IMR-90 (cell line): ENCODE measurements around the gene PRDM10. TPM values are rescaled to one million over a fixed set of nuclear protein-coding genes. Genes with fewer than 3 reads are reported as not detected.

ENCODE experiments used
- ATAC-seq: fragments of 200-7000 bp; cut with Tn5 transposase; 2 replicates; pipeline ENCODE4 v1.9.1; 2020; ENCODE audit warnings: low read depth, mild to moderate bottlenecking, moderate library complexity
- BruUV-seq: library from RNA; stranded (reverse); fragments of 400-500 nt; replicated peaks from 2 replicates; lab custom pipeline; 2021; lab: Mats Ljungman, UMichigan
- CTCF ChIA-PET: fragments of 300-600 bp; formaldehyde crosslinking; extraction: SDS; loops from one replicate; lab custom pipeline; 2021; ENCODE audit warnings: antibody characterized with exemption; lab: Yijun Ruan, JAX
- POLR2A ChIA-PET: fragments of 300-600 bp; sonication (Branson Sonifier 250); formaldehyde crosslinking; loops from one replicate; lab custom pipeline; 2022; ENCODE audit warnings: antibody characterized with exemption; ENCODE audit not compliant: unreplicated experiment; lab: Charles Lee
- DNase-seq: peaks from one replicate; pipeline ENCODE4 v3.0.0; 2013
- H2AFZ ChIP-seq: replicated peaks from 2 replicates; pipeline ENCODE3; 2013; ENCODE audit warnings: low read length, mild to moderate bottlenecking; ENCODE audit not compliant: poor library complexity
- H2AK5ac ChIP-seq: 2 replicates; pipeline ENCODE4 v1.6.1; 2013; ENCODE audit warnings: low read depth, low read length, inconsistent platforms
- H2AK9ac ChIP-seq: replicated peaks from 2 replicates; pipeline ENCODE3; 2013; ENCODE audit warnings: mild to moderate bottlenecking, low read depth, low read length, moderate library complexity; ENCODE audit not compliant: poor library complexity
- H2BK120ac ChIP-seq: 2 replicates; pipeline ENCODE4 v1.6.1; 2013; ENCODE audit warnings: low read depth, low read length, inconsistent platforms
- H2BK15ac ChIP-seq: 3 replicates; pipeline ENCODE4 v1.6.1; 2013; ENCODE audit warnings: low read depth, low read length, inconsistent platforms
- H2BK20ac ChIP-seq: 2 replicates; pipeline ENCODE4 v1.6.1; 2013; ENCODE audit warnings: low read depth, mild to moderate bottlenecking, inconsistent platforms, low read length, moderate library complexity
- H2BK5ac ChIP-seq: 2 replicates; pipeline ENCODE4 v1.6.1; 2013; ENCODE audit warnings: mild to moderate bottlenecking, low read depth, low read length, inconsistent platforms; ENCODE audit not compliant: poor library complexity, severe bottlenecking
- H3K14ac ChIP-seq: replicated peaks from 2 replicates; pipeline ENCODE4 v1.6.1; 2013; ENCODE audit warnings: low read depth, low read length, inconsistent platforms
- H3K18ac ChIP-seq: 2 replicates; pipeline ENCODE4 v1.6.1; 2013; ENCODE audit warnings: low read depth, low read length, control low read depth
- H3K23ac ChIP-seq: 2 replicates; pipeline ENCODE4 v1.6.1; 2013; ENCODE audit warnings: low read depth, low read length, inconsistent platforms
- H3K27ac ChIP-seq: 2 replicates; pipeline ENCODE4 v1.5.1; 2013; ENCODE audit warnings: mild to moderate bottlenecking, control low read depth, low read length; ENCODE audit not compliant: insufficient read depth
- H3K27me3 ChIP-seq: 2 replicates; pipeline ENCODE4 v1.6.1; 2013; ENCODE audit warnings: low read length; ENCODE audit not compliant: control insufficient read depth, insufficient read depth
- H3K36me3 ChIP-seq: 2 replicates; pipeline ENCODE4 v1.6.1; 2013; ENCODE audit warnings: low read length, mixed read lengths; ENCODE audit not compliant: control insufficient read depth, insufficient read depth
- H3K4ac ChIP-seq: 2 replicates; pipeline ENCODE4 v1.6.1; 2013; ENCODE audit warnings: low read depth, low read length, inconsistent platforms
- H3K4me1 ChIP-seq: 2 replicates; pipeline ENCODE4 v1.6.1; 2013; ENCODE audit warnings: low read length, mixed read lengths; ENCODE audit not compliant: control insufficient read depth, insufficient read depth
- H3K4me2 ChIP-seq: 2 replicates; pipeline ENCODE4 v1.6.1; 2013; ENCODE audit warnings: low read depth, mild to moderate bottlenecking, control low read depth, low read length, moderate library complexity
- H3K4me3 ChIP-seq: 2 replicates; pipeline ENCODE4 v1.5.1; 2013; ENCODE audit warnings: low read depth, mild to moderate bottlenecking, control low read depth, low read length, moderate library complexity; ENCODE audit not compliant: insufficient read depth
- H3K56ac ChIP-seq: 2 replicates; pipeline ENCODE4 v1.6.1; 2013; ENCODE audit warnings: low read length, inconsistent platforms; ENCODE audit not compliant: insufficient read depth; ENCODE audit errors: extremely low read depth
- H3K79me1 ChIP-seq, 2 experiments: 2 replicates each; pipeline ENCODE4 v1.6.1; 2013; ENCODE audit warnings: low read length in 2 of 2, inconsistent platforms in 1 of 2, low read depth in 1 of 2
- H3K9ac ChIP-seq: 2 replicates; pipeline ENCODE4 v1.6.1; 2013; ENCODE audit warnings: low read depth, low read length, control low read depth
- H3K9me1 ChIP-seq: 2 replicates; pipeline ENCODE4 v1.6.1; 2013; ENCODE audit warnings: low read length, inconsistent platforms; ENCODE audit not compliant: insufficient read depth
- H3K9me3 ChIP-seq: 2 replicates; pipeline ENCODE4 v1.6.1; 2013; ENCODE audit warnings: low read length; ENCODE audit not compliant: control insufficient read depth, insufficient read depth
- H4K20me1 ChIP-seq: 2 replicates; pipeline ENCODE4 v1.6.1; 2013; ENCODE audit warnings: low read length, inconsistent platforms; ENCODE audit not compliant: insufficient read depth
- H4K5ac ChIP-seq: 2 replicates; pipeline ENCODE4 v1.6.1; 2013; ENCODE audit warnings: mild to moderate bottlenecking, low read depth, low read length, control low read depth
- H4K8ac ChIP-seq, 2 experiments: 2 replicates each; pipeline ENCODE4 v1.6.1; 2013; ENCODE audit warnings: low read depth in 2 of 2, low read length in 2 of 2, control low read depth in 1 of 2, inconsistent platforms in 1 of 2
- H4K91ac ChIP-seq: 2 replicates; pipeline ENCODE4 v1.6.1; 2013; ENCODE audit warnings: low read depth, low read length, inconsistent platforms; ENCODE audit not compliant: insufficient read depth
- BHLHE40 ChIP-seq: fragments of 150-350 bp; IDR thresholded peaks from 2 replicates; pipeline ENCODE4 v1.6.1; 2016; ENCODE audit warnings: mild to moderate bottlenecking, low read depth, low read length
- CEBPB ChIP-seq: IDR thresholded peaks from 2 replicates; pipeline ENCODE4 v1.6.1; 2012; ENCODE audit warnings: low read depth, low read length, improper control_type of control experiment
- CHD1 ChIP-seq: IDR thresholded peaks from 2 replicates; pipeline ENCODE4 v1.6.1; 2012; ENCODE audit warnings: low read depth, low read length, improper control_type of control experiment
- CTCF ChIP-seq: conservative IDR thresholded peaks from 2 replicates; pipeline ENCODE4 v1.5.1; 2012; ENCODE audit warnings: mild to moderate bottlenecking, low read depth, low read length, improper control_type of control experiment
- ELK1 ChIP-seq: fragments of 150-350 bp; IDR thresholded peaks from 2 replicates; pipeline ENCODE4 v1.6.1; 2016; ENCODE audit warnings: low read depth, mild to moderate bottlenecking, low read length, moderate library complexity, borderline replicate concordance
- FOS ChIP-seq: fragments of 150-350 bp; IDR thresholded peaks from 2 replicates; pipeline ENCODE4 v1.6.1; 2016; ENCODE audit warnings: low read depth, low read length
- MAFK ChIP-seq: IDR thresholded peaks from 2 replicates; pipeline ENCODE4 v1.6.1; 2012; ENCODE audit warnings: low read depth, low read length, improper control_type of control experiment
- MAZ ChIP-seq: IDR thresholded peaks from 2 replicates; pipeline ENCODE4 v1.6.1; 2012; ENCODE audit warnings: low read depth, mild to moderate bottlenecking, low read length, improper control_type of control experiment, moderate library complexity, borderline replicate concordance
- MXI1 ChIP-seq: IDR thresholded peaks from 2 replicates; pipeline ENCODE4 v1.6.1; 2012; ENCODE audit warnings: low read depth, mild to moderate bottlenecking, low read length, moderate library complexity, borderline replicate concordance
- NFE2L2 ChIP-seq: fragments of 150-350 bp; IDR thresholded peaks from 2 replicates; pipeline ENCODE4 v1.6.1; 2016; ENCODE audit warnings: low read depth, mild to moderate bottlenecking, low read length
- POLR2A ChIP-seq: IDR thresholded peaks from 2 replicates; pipeline ENCODE4 v1.6.1; 2012; ENCODE audit warnings: mild to moderate bottlenecking, low read depth, low read length
- RAD21 ChIP-seq: IDR thresholded peaks from 2 replicates; pipeline ENCODE4 v1.6.1; 2012; ENCODE audit warnings: low read length, improper control_type of control experiment
- RCOR1 ChIP-seq: IDR thresholded peaks from 2 replicates; pipeline ENCODE4 v1.6.1; 2012; ENCODE audit warnings: mild to moderate bottlenecking, low read length, improper control_type of control experiment; ENCODE audit not compliant: insufficient replicate concordance
- RFX5 ChIP-seq: IDR thresholded peaks from 2 replicates; pipeline ENCODE4 v1.8.0; 2012; ENCODE audit warnings: low read depth, mild to moderate bottlenecking, low read length, moderate library complexity
- SMC3 ChIP-seq: fragments of 150-350 bp; IDR thresholded peaks from 2 replicates; pipeline ENCODE4 v1.6.1; 2016; ENCODE audit warnings: low read depth, mild to moderate bottlenecking, antibody characterized with exemption, low read length, moderate library complexity
- USF2 ChIP-seq: fragments of 150-350 bp; IDR thresholded peaks from 2 replicates; pipeline ENCODE4 v1.6.1; 2017; ENCODE audit warnings: mild to moderate bottlenecking, antibody characterized with exemption, low read length, low read depth
- dilution Hi-C: fragments of 300-500 bp; cut with HindIII; formaldehyde crosslinking; loops from one replicate; pipeline ENCODE4 v1.14.3; 2018; ENCODE audit warnings: low sequenced_read_pairs; ENCODE audit not compliant: unreplicated experiment
- in situ Hi-C: fragments of 300-500 bp; cut with MboI; formaldehyde crosslinking; loops from 3 replicates; pipeline ENCODE4 v1.14.3; 2019; ENCODE audit warnings: low sequenced_read_pairs, inconsistent platforms, mixed read lengths
- intact Hi-C: fragments of 100-400 bp; cut with micrococcal nuclease; formaldehyde crosslinking; loops from 2 replicates; pipeline ENCODE4 v1.10.0; 2022
- polyA plus RNA-seq, 3 experiments: library from polyadenylated mRNA; depleted of rRNA; stranded (reverse); fragments of >200 nt; gene quantifications; 2 replicates each; pipeline ENCODE4 v1.2.3, GENCODE V29; 2012; ENCODE audit warnings: low replicate concordance in 1 of 3
- total RNA-seq: library from RNA; depleted of rRNA; stranded (reverse); fragments of >200 nt; gene quantifications from 2 replicates; pipeline ENCODE4 v1.2.3, GENCODE V29; 2012

The PRDM10 gene
- total and polyA plus RNA-seq, 2 of the 4 experiments (the other 2 are of a cell fraction), result 3.1 to 6.5 TPM

- Histone ChIP-seq H3K4me1 (no peaks in the 10 kb centered on the region), H2BK15ac (no peak overlapping the region), H4K5ac (no peak overlapping the region), H3K9me3 (0 out of 2 replicates have a peak, but pooled peaks cover 2% of the 10 kb centered on the region), H3K9me1 (no peaks in the 10 kb centered on the region), H2BK120ac (no peak overlapping the region), H3K56ac (no peak overlapping the region), H2AFZ (no peak overlapping the region), H3K4me3 (no peak overlapping the region), H3K4me2 (no peak overlapping the region), H4K20me1 (no peaks in the 10 kb centered on the region), H3K4ac (no peak overlapping the region), H3K9ac (no peak overlapping the region), H3K18ac (no peak overlapping the region), H4K91ac (no peak overlapping the region), H3K27ac (no peak overlapping the region), H3K27me3 (no peaks in the 10 kb centered on the region), H2BK20ac (no peak overlapping the region), H2AK9ac (no peak overlapping the region), H3K79me1 (0 out of 4 replicates have a peak, but pooled peaks cover 0 to 13% of the 10 kb centered on the region in 2 experiments), H4K8ac (no peak overlapping the region), H3K36me3 (no peaks in the 10 kb centered on the region), H3K14ac (no peak overlapping the region), H2AK5ac (no peak overlapping the region), H3K23ac (no peak overlapping the region), H2BK5ac (no peak overlapping the region)
- TF ChIP-seq BHLHE40 (no peak), MXI1 (no peak), MAFK (no peak), CHD1 (no peak), NFE2L2 (no peak), RAD21 (no peak), MAZ (no peak), RCOR1 (no peak), FOS (no peak), CEBPB (no peak), USF2 (no peak), CTCF (no peak), SMC3 (no peak), ELK1 (no peak), RFX5 (no peak), POLR2A (no peak)
- intact Hi-C loops, result no loop called here
- dilution Hi-C loops, result no loop called here
- in situ Hi-C loops, result no loop called here
- DNase-seq (no peak), ATAC-seq (no peak)
- BruUV-seq, result no TSS peak
- POLR2A ChIA-PET, result no interaction called here
- CTCF ChIA-PET, result interaction anchor here (1.1 to 1.2 kb wide), 2 partner anchors 48 to 85 kb away, joined by 3 read pairs; no protein-coding TSS in a partner anchor
Measured at GRCh38 chr11:130008326-130008725, 5.7 kb upstream of the PRDM10 start.
